Fibroblast of skin of left quadriceps (primary cell): ENCODE measurements around the gene ADD1.

Experiments used
- DNase-seq, 2 experiments: peaks; one replicate each; pipeline ENCODE4 v3.0.0-alpha.2; 2013; ENCODE audit warnings: low read depth in 2 of 2

The ADD1 gene

GRCh38 chr4:2859514-2859913, 15.9 kb downstream of the ADD1 start:
- DNase-seq, result no peak

- DNase-seq, result no peak
Observed at GRCh38 chr4:2860391-2861348, 17.0 kb downstream of the ADD1 start.

- DNase-seq, result no peak
Observed at GRCh38 chr4:2861631-2862436, 18.2 kb downstream of the ADD1 start.

- DNase-seq, result peak in 1 of 2 experiments; percentile 34
Observed at GRCh38 chr4:2862528-2862927, 18.9 kb downstream of the ADD1 start.

- DNase-seq, result no peak
Observed at GRCh38 chr4:2863649-2864048, 20.0 kb downstream of the ADD1 start.

GRCh38 chr4:2865196-2865780, 21.6 kb downstream of the ADD1 start:
- no peak for DNase-seq

- no peak for DNase-seq
Observed at GRCh38 chr4:2866160-2866861, 22.7 kb downstream of the ADD1 start.

GRCh38 chr4:2866891-2867290, 23.2 kb downstream of the ADD1 start:
- no peak for DNase-seq

GRCh38 chr4:2867758-2868491, 24.3 kb downstream of the ADD1 start:
- DNase-seq, result no peak

GRCh38 chr4:2868877-2869487, 25.3 kb downstream of the ADD1 start:
- no peak for DNase-seq

- DNase-seq, result no peak
Observed at GRCh38 chr4:2869659-2870058, 26.0 kb downstream of the ADD1 start.

- DNase-seq, result no peak
Observed at GRCh38 chr4:2870082-2870481, 26.4 kb downstream of the ADD1 start.

GRCh38 chr4:2871466-2871865, 27.8 kb downstream of the ADD1 start:
- DNase-seq, result no peak

GRCh38 chr4:2871911-2872310, 28.3 kb downstream of the ADD1 start:
- DNase-seq, result no peak

GRCh38 chr4:2873329-2873728, 29.7 kb downstream of the ADD1 start:
- no peak for DNase-seq

GRCh38 chr4:2874861-2875260, 31.2 kb downstream of the ADD1 start:
- no peak for DNase-seq

GRCh38 chr4:2875556-2875955, 31.9 kb downstream of the ADD1 start:
- no peak for DNase-seq

- DNase-seq, result no peak
Observed at GRCh38 chr4:2878346-2878745, 34.7 kb downstream of the ADD1 start.

- DNase-seq, result no peak
Observed at GRCh38 chr4:2879026-2879425, 35.4 kb downstream of the ADD1 start.

- no peak for DNase-seq
Observed at GRCh38 chr4:2881431-2881830, 37.8 kb downstream of the ADD1 start.

- DNase-seq, result no peak
Observed at GRCh38 chr4:2882341-2882740, 38.7 kb downstream of the ADD1 start.
